GM12874 (cell line): ENCODE results near the gene LGALSL.

Experiments
- CTCF ChIP-seq: IDR thresholded peaks from 2 replicates; pipeline ENCODE4 v1.5.1; 2011; ENCODE audit warnings: low read depth, mild to moderate bottlenecking, control low read depth, low read length, moderate library complexity; ENCODE audit not compliant: insufficient read depth

LGALSL gene

GRCh38 chr2:64453770-64454385 lies at the start of gene LGALSL:
Gene LGALSL, plus strand, starts transcription at chr2:64454162. Its CDS starts 384 bp downstream, at chr2:64454546.
- no peak for TF ChIP-seq CTCF

- TF ChIP-seq CTCF: no peak
Observed at GRCh38 chr2:64404743-64405142, 49.2 kb upstream of the LGALSL start.

GRCh38 chr2:64405581-64406406 lies 48.2 kb upstream of the LGALSL start:
- TF ChIP-seq CTCF: no peak

DNA sequence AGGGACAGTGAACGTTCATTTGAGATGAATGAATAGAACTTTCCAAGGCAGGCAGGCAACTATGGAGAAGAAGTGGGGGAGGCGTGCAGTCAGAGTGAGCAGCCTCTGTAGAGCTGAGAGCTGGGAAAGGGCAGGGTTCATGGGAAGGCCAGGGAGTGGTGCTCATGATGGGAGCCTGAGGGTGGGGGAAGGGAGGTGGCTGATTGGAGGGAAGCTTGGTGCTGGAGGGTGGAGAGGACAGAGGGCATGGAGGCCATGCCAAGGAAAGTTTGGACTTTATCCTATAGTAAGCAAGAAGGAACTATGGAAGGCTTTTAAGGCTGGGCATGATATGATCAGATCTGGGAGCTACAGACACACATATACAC lies 47.6 kb upstream of the LGALSL start:
- no peak for TF ChIP-seq CTCF

- no peak for TF ChIP-seq CTCF
Observed at GRCh38 chr2:64408031-64408430, 45.9 kb upstream of the LGALSL start.

GRCh38 chr2:64410671-64411070 lies 43.3 kb upstream of the LGALSL start:
- no peak for TF ChIP-seq CTCF

- no peak for TF ChIP-seq CTCF
Observed at GRCh38 chr2:64412671-64413070, 41.3 kb upstream of the LGALSL start.
